Measurements from ENCODE around the gene SHISA2. TPM values are rescaled to one million over a fixed set of nuclear protein-coding genes. Genes with fewer than 3 reads are reported as not detected.

Gene SHISA2
- polyA plus RNA-seq, 3 donors: not detected

DNA sequence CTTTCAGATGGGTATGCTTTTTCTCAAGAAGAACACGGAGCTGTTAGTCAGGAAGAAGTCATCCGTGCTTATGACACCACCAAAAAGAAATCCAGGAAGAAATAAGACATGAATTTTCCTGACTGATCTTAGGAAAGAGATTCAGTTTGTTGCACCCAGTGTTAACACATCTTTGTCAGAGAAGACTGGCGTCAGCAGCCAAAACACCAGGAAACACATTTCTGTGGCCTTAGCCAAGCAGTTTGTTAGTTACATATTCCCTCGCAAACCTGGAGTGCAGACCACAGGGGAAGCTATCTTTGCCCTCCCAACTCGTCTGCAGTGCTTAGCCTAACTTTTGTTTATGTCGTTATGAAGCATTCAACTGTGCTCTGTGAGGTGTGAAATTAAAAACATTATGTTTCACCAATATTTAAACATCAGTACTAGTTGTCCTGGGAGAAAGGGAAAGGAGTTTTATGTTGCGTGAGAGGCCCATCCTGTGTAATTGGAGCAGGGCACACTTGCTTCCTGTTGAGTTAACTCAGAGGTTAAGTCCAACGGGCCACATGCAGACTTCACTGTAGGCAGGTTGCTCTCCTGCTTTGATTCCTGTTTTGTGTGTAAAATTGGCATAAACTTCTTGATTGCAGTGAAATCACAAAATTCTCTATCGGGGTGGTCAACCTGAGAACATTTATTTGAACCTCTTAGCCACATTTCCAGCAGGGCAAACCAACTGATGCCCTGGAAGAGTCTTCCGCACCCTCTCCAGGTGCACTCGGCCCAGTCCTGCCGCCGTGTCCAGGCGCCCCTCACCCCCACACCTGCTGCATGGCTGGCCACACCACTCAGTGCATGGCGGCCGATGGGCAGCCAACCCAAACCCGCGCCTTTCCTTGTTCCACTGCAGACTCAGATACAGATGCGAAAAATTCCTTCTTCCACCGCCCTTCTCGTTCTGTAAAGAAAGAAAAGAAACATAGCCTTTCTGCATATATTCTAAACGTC is 31.6 kb downstream of the SHISA2 start:
- no peak overlapping the region for H2AFZ ChIP-seq (ENCODE audit: insufficient read depth, low read depth, low read length, poor library complexity, severe bottlenecking)
- 81% methylated on average over 15 of the region's 22 CpGs for WGBS (ENCODE audit: insufficient coverage)
- no peak overlapping the region for H3K27ac Mint-ChIP-seq

DNA sequence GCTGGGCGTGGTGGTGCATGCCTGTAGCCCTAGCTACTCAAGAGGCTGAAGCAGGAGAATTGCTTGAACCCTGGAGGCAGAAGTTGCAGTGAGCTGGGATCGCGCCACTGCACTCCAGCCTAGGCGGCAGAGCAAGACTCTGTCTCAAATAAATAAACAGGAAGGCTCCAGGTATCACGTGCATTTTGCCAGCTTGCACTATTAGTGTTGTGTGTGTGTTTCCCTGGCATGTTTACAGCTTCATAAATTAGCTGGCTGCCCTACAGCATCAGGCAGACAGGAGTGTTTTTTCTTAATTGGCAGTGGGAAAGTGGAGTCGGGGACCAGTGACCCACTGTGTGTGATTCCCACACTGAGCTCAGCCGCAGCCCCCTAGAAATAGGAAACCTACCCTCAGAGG is 32.6 kb downstream of the SHISA2 start:
- peaks cover 0 to 3% (median 0%) of the 10 kb centered on the region in 7 donors for H3K9me3 Mint-ChIP-seq
- H3K4me3 Mint-ChIP-seq: no peak overlapping the region

More for the DNA sequence above, 31.6 kb downstream of the SHISA2 start:
- no peaks in the 10 kb centered on the region for H3K36me3 Mint-ChIP-seq
- no peaks in the 10 kb centered on the region for H3K4me1 Mint-ChIP-seq
- intact Hi-C loops (cut with micrococcal nuclease): no loop called here
- Histone ChIP-seq H3K9me3 (replicated peaks in 1 of 2; ENCODE audit: control insufficient read depth in 1 of 2, insufficient read depth in 1 of 2, low read length in 2 of 2) (no peaks in the 10 kb centered on the region), H3K4me2 (replicated peaks; ENCODE audit: extremely low read depth, low read length, poor library complexity, severe bottlenecking) (no peak overlapping the region), H3K36me3 (replicated peaks in 1 of 2; ENCODE audit: control insufficient read depth in 1 of 2, insufficient read depth in 2 of 2, low read length in 2 of 2) (no peaks in the 10 kb centered on the region), H3K79me2 (ENCODE audit: insufficient read depth, low read length) (no peaks in the 10 kb centered on the region), H3K4me1 (ENCODE audit: control insufficient read depth in 1 of 2, insufficient read depth in 2 of 2, low read length in 2 of 2) (no peaks in the 10 kb centered on the region), H4K20me1 (ENCODE audit: insufficient read depth, low read length) (no peaks in the 10 kb centered on the region), H3K27ac (ENCODE audit: low read depth in 1 of 2, low read length in 2 of 2) (no peak overlapping the region), H3K9ac (ENCODE audit: insufficient read depth, low read length, poor library complexity, severe bottlenecking) (no peak overlapping the region), H3K27me3 (ENCODE audit: control insufficient read depth in 2 of 2, insufficient read depth in 2 of 2, low read length in 2 of 2) (no peaks in the 10 kb centered on the region), H3K4me3 (replicated peaks in 1 of 3; ENCODE audit: low read depth in 2 of 3, low read length in 3 of 3) (no peak overlapping the region)
- H3K27me3 Mint-ChIP-seq (ENCODE audit: low read depth in 3 of 3): peaks cover 2 to 7% (median 4%) of the 10 kb centered on the region in 3 donors
- DNase-seq: no peak
- no peak overlapping the region for H3K4me3 Mint-ChIP-seq
- no peak for TF ChIP-seq CTCF (IDR thresholded peaks at IDR 0.05)
- peaks cover 0 to 3% (median 0%) of the 10 kb centered on the region in 7 donors for H3K9me3 Mint-ChIP-seq

More for the DNA sequence above, 32.6 kb downstream of the SHISA2 start:
- no peak overlapping the region for H3K4me2 ChIP-seq (replicated peaks; ENCODE audit: extremely low read depth, low read length, poor library complexity, severe bottlenecking)
- no peaks in the 10 kb centered on the region for H4K20me1 ChIP-seq (ENCODE audit: insufficient read depth, low read length)
- Mint-ChIP-seq H3K27me3 (ENCODE audit: low read depth in 3 of 3) (peaks cover 2 to 6% (median 3%) of the 10 kb centered on the region in 3 donors), H3K4me1 (no peaks in the 10 kb centered on the region), H3K36me3 (no peaks in the 10 kb centered on the region), H3K27ac (no peak overlapping the region)
- 96% methylated on average over 5 of the region's 7 CpGs for WGBS (ENCODE audit: insufficient coverage)
- no peak for DNase-seq
- no peak overlapping the region for H2AFZ ChIP-seq (ENCODE audit: insufficient read depth, low read depth, low read length, poor library complexity, severe bottlenecking)
- no peaks in the 10 kb centered on the region for H3K9me3 ChIP-seq (replicated peaks in 1 of 2; ENCODE audit: control insufficient read depth in 1 of 2, insufficient read depth in 1 of 2, low read length in 2 of 2)
- no peaks in the 10 kb centered on the region for H3K4me1 ChIP-seq (ENCODE audit: control insufficient read depth in 1 of 2, insufficient read depth in 2 of 2, low read length in 2 of 2)
- intact Hi-C loops (cut with micrococcal nuclease): no loop called here
- H3K36me3 ChIP-seq (replicated peaks in 1 of 2; ENCODE audit: control insufficient read depth in 1 of 2, insufficient read depth in 2 of 2, low read length in 2 of 2): no peaks in the 10 kb centered on the region
- H3K27me3 ChIP-seq (ENCODE audit: control insufficient read depth in 2 of 2, insufficient read depth in 2 of 2, low read length in 2 of 2): no peaks in the 10 kb centered on the region
- H3K4me3 ChIP-seq (replicated peaks in 1 of 3; ENCODE audit: low read depth in 2 of 3, low read length in 3 of 3): no peak overlapping the region
- no peak overlapping the region for H3K27ac ChIP-seq (ENCODE audit: low read depth in 1 of 2, low read length in 2 of 2)
- no peaks in the 10 kb centered on the region for H3K79me2 ChIP-seq (ENCODE audit: insufficient read depth, low read length)
- no peak for TF ChIP-seq CTCF (IDR thresholded peaks at IDR 0.05)
- H3K9ac ChIP-seq (ENCODE audit: insufficient read depth, low read length, poor library complexity, severe bottlenecking): no peak overlapping the region

Measured in CD14-positive monocyte (primary cell).